ENCODE data around the gene KIF20A.

- no peak for TF ChIP-seq CTCF (IDR thresholded peaks at IDR 0.05)
- no peak for TF ChIP-seq POLR2A (IDR thresholded peaks at IDR 0.05)
Observed at GRCh38 chr5:138224712-138225111, 45.8 kb downstream of the KIF20A start.

Measured in uterus (tissue), 2 donors.